ENCODE data around the gene AP2A2. TPM values are rescaled to one million over a fixed set of nuclear protein-coding genes. Genes with fewer than 3 reads are reported as not detected.
A peak's percentile ranks its signal among the peaks of the same experiment; 100 is the strongest.

Gene AP2A2
- total RNA-seq, 1 donor from 2014 or later: 228 TPM

DNA sequence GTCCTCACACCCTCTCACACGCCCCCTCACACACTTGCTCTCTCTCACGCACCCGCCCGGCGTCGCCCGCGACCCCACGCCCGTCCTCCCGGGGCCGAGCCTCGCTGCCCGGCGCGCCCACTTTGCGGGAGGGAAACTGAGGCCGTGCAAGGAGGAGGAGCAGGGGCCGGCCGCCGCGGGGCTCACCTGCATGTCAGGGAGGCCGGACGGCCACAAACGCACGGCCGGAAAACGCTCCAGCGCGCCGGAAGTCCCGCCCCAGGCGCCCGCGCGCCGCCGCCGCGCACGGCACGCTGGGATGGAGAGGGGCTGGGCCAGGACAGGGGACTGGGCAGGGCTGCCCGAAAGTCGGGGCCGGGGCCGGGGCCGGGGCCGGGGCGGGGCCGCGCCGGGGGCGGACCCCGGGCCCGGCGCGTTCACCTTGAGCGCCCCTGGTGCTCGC is 15.1 kb upstream of the AP2A2 start, which contains the start of gene CHID1:
TSS of gene CHID1 (minus strand) at position 222 of the 442 bp plus-strand sequence. CDS start 5,994 bp downstream, outside the sequence.
- Mint-ChIP-seq H3K4me3 (ENCODE audit: unreplicated experiment) (peak within 1 kb of the TSS; percentile 92), H3K4me1 (ENCODE audit: low read depth, unreplicated experiment) (peaks cover 5% of the 10 kb centered on the region), H3K27ac (ENCODE audit: unreplicated experiment) (peak within 1 kb of the TSS; percentile 99), H3K27me3 (ENCODE audit: unreplicated experiment) (no peaks in the 10 kb centered on the region), H3K9me3 (ENCODE audit: unreplicated experiment) (peaks cover 7% of the 10 kb centered on the region), H3K36me3 (ENCODE audit: unreplicated experiment) (no peaks in the 10 kb centered on the region)
- TF ChIP-seq CTCF (IDR thresholded peaks at IDR 0.05; ENCODE audit: partially characterized antibody, unreplicated experiment): no peak
- DNase-seq: peak; percentile 91

- TF ChIP-seq CTCF (IDR thresholded peaks at IDR 0.05; ENCODE audit: partially characterized antibody, unreplicated experiment): no peak
- Mint-ChIP-seq H3K36me3 (ENCODE audit: unreplicated experiment) (no peaks in the 10 kb centered on the region), H3K4me3 (ENCODE audit: unreplicated experiment) (peak overlapping the region; percentile 92), H3K4me1 (ENCODE audit: low read depth, unreplicated experiment) (peaks cover 5% of the 10 kb centered on the region), H3K27me3 (ENCODE audit: unreplicated experiment) (no peaks in the 10 kb centered on the region), H3K27ac (ENCODE audit: unreplicated experiment) (peak overlapping the region; percentile 99), H3K9me3 (ENCODE audit: unreplicated experiment) (peaks cover 7% of the 10 kb centered on the region)
- peak; percentile 68 for DNase-seq
Observed at GRCh38 chr11:911031-911889, 14.4 kb upstream of the AP2A2 start.

GRCh38 chr11:911890-912219 is 13.8 kb upstream of the AP2A2 start:
- peak overlapping the region; percentile 99 for H3K27ac Mint-ChIP-seq (ENCODE audit: unreplicated experiment)
- H3K4me1 Mint-ChIP-seq (ENCODE audit: low read depth, unreplicated experiment): peaks cover 5% of the 10 kb centered on the region
- peak overlapping the region; percentile 92 for H3K4me3 Mint-ChIP-seq (ENCODE audit: unreplicated experiment)
- no peak for TF ChIP-seq CTCF (IDR thresholded peaks at IDR 0.05; ENCODE audit: partially characterized antibody, unreplicated experiment)
- no peak for DNase-seq
- peaks cover 5% of the 10 kb centered on the region for H3K9me3 Mint-ChIP-seq (ENCODE audit: unreplicated experiment)
- H3K27me3 Mint-ChIP-seq (ENCODE audit: unreplicated experiment): no peaks in the 10 kb centered on the region
- H3K36me3 Mint-ChIP-seq (ENCODE audit: unreplicated experiment): no peaks in the 10 kb centered on the region

- DNase-seq: no peak
- TF ChIP-seq CTCF (IDR thresholded peaks at IDR 0.05; ENCODE audit: partially characterized antibody, unreplicated experiment): no peak
- peaks cover 5% of the 10 kb centered on the region for H3K4me1 Mint-ChIP-seq (ENCODE audit: low read depth, unreplicated experiment)
- H3K27me3 Mint-ChIP-seq (ENCODE audit: unreplicated experiment): no peaks in the 10 kb centered on the region
- H3K27ac Mint-ChIP-seq (ENCODE audit: unreplicated experiment): no peak overlapping the region
- no peak overlapping the region for H3K4me3 Mint-ChIP-seq (ENCODE audit: unreplicated experiment)
- H3K36me3 Mint-ChIP-seq (ENCODE audit: unreplicated experiment): no peaks in the 10 kb centered on the region
- H3K9me3 Mint-ChIP-seq (ENCODE audit: unreplicated experiment): peaks cover 5% of the 10 kb centered on the region
Observed at GRCh38 chr11:912266-912665, 13.4 kb upstream of the AP2A2 start.

GRCh38 chr11:913043-913442 is 12.6 kb upstream of the AP2A2 start:
- H3K27me3 Mint-ChIP-seq (ENCODE audit: unreplicated experiment): no peaks in the 10 kb centered on the region
- DNase-seq: no peak
- H3K4me3 Mint-ChIP-seq (ENCODE audit: unreplicated experiment): no peak overlapping the region
- no peak for TF ChIP-seq CTCF (IDR thresholded peaks at IDR 0.05; ENCODE audit: partially characterized antibody, unreplicated experiment)
- peaks cover 5% of the 10 kb centered on the region for H3K9me3 Mint-ChIP-seq (ENCODE audit: unreplicated experiment)
- H3K4me1 Mint-ChIP-seq (ENCODE audit: low read depth, unreplicated experiment): peaks cover 5% of the 10 kb centered on the region
- H3K27ac Mint-ChIP-seq (ENCODE audit: unreplicated experiment): peak overlapping the region; percentile 59
- no peaks in the 10 kb centered on the region for H3K36me3 Mint-ChIP-seq (ENCODE audit: unreplicated experiment)

Measured in glutamatergic neuron (in vitro differentiated cells).